ENCODE measurements around the gene SEC63. TPM values are rescaled to one million over a fixed set of nuclear protein-coding genes. Genes with fewer than 3 reads are reported as not detected.

SEC63 gene
- total RNA-seq, 1 experiment from 2014 or later, result 124 TPM

DNA sequence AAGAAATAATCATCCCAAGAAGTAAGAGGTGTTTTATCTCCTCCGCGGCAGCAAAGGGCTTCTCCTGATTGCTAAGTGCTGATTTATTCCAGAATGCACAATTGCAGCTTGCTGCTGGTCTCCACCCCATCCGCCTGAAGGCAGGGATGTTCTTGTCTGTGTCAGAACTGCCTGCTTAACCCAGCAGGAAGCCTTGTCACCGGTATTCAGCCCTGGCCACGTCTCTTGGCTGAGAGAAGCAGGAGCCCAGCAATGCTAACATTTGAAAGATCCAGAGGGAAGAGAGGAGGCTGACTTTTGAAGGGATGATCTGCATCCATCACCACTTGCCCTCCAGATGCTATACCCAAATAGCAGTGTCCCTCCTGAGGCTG, 138.1 kb downstream of the SEC63 start:
- CTCF ChIA-PET, result no interaction called here
- no peak overlapping the region for H3K4me3 Mint-ChIP-seq (ENCODE audit: unreplicated experiment)
- no TSS peak for BruUV-seq (replicated peaks)
- H3K9me3 ChIP-seq, result no peaks in the 10 kb centered on the region
- no peaks in the 10 kb centered on the region for H3K9me3 Mint-ChIP-seq (ENCODE audit: unreplicated experiment)
- no peaks in the 10 kb centered on the region for H3K36me3 ChIP-seq (ENCODE audit: control insufficient read depth, insufficient read depth, low read length)
- no peak for DNase-seq
- no peak overlapping the region for H3K4me3 ChIP-seq (ENCODE audit: low read depth, low read length)
- H3K27me3 Mint-ChIP-seq (ENCODE audit: insufficient read depth, unreplicated experiment), result no peaks in the 10 kb centered on the region
- H3K27me3 ChIP-seq (replicated peaks; ENCODE audit: control insufficient read depth, insufficient read depth, low read length), result no peaks in the 10 kb centered on the region
- intact Hi-C loops (cut with micrococcal nuclease; ENCODE audit: unreplicated experiment), result no loop called here
- no peaks in the 10 kb centered on the region for H3K4me1 Mint-ChIP-seq (ENCODE audit: low read depth, unreplicated experiment)
- H3K36me3 Mint-ChIP-seq (ENCODE audit: insufficient read depth, unreplicated experiment), result no peaks in the 10 kb centered on the region
- POLR2A ChIA-PET, result no interaction called here
- H3K4me1 ChIP-seq, result peaks cover 30% of the 10 kb centered on the region
- H3K27ac Mint-ChIP-seq (ENCODE audit: unreplicated experiment), result no peak overlapping the region
- TF ChIP-seq, protein P1, sequence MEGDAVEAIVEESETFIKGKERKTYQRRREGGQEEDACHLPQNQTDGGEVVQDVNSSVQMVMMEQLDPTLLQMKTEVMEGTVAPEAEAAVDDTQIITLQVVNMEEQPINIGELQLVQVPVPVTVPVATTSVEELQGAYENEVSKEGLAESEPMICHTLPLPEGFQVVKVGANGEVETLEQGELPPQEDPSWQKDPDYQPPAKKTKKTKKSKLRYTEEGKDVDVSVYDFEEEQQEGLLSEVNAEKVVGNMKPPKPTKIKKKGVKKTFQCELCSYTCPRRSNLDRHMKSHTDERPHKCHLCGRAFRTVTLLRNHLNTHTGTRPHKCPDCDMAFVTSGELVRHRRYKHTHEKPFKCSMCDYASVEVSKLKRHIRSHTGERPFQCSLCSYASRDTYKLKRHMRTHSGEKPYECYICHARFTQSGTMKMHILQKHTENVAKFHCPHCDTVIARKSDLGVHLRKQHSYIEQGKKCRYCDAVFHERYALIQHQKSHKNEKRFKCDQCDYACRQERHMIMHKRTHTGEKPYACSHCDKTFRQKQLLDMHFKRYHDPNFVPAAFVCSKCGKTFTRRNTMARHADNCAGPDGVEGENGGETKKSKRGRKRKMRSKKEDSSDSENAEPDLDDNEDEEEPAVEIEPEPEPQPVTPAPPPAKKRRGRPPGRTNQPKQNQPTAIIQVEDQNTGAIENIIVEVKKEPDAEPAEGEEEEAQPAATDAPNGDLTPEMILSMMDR (IDR thresholded peaks at IDR 0.05; ENCODE audit: insufficient read depth in 1 of 2, low read depth in 1 of 2, low read length in 1 of 2, severe bottlenecking in 1 of 2, unreplicated experiment in 1 of 2), result no peak

- DNase-seq, result no peak
- ChIA-PET CTCF (no interaction called here), POLR2A (no interaction called here)
- Histone ChIP-seq H3K27me3 (replicated peaks; ENCODE audit: control insufficient read depth, insufficient read depth, low read length) (no peaks in the 10 kb centered on the region), H3K4me3 (ENCODE audit: low read depth, low read length) (no peak overlapping the region), H3K36me3 (ENCODE audit: control insufficient read depth, insufficient read depth, low read length) (no peaks in the 10 kb centered on the region), H3K4me1 (peaks cover 30% of the 10 kb centered on the region), H3K9me3 (no peaks in the 10 kb centered on the region)
- Mint-ChIP-seq H3K9me3 (ENCODE audit: unreplicated experiment) (no peaks in the 10 kb centered on the region), H3K4me1 (ENCODE audit: low read depth, unreplicated experiment) (no peaks in the 10 kb centered on the region), H3K27me3 (ENCODE audit: insufficient read depth, unreplicated experiment) (no peaks in the 10 kb centered on the region), H3K27ac (ENCODE audit: unreplicated experiment) (no peak overlapping the region), H3K36me3 (ENCODE audit: insufficient read depth, unreplicated experiment) (no peaks in the 10 kb centered on the region), H3K4me3 (ENCODE audit: unreplicated experiment) (no peak overlapping the region)
- intact Hi-C loops (cut with micrococcal nuclease; ENCODE audit: unreplicated experiment), result no loop called here
- TF ChIP-seq, protein P1 (IDR thresholded peaks at IDR 0.05; ENCODE audit: insufficient read depth in 1 of 2, low read depth in 1 of 2, low read length in 1 of 2, severe bottlenecking in 1 of 2, unreplicated experiment in 1 of 2), result no peak
- no TSS peak for BruUV-seq (replicated peaks)
Observed at GRCh38 chr6:107819217-107819616, 138.8 kb downstream of the SEC63 start.

DNA sequence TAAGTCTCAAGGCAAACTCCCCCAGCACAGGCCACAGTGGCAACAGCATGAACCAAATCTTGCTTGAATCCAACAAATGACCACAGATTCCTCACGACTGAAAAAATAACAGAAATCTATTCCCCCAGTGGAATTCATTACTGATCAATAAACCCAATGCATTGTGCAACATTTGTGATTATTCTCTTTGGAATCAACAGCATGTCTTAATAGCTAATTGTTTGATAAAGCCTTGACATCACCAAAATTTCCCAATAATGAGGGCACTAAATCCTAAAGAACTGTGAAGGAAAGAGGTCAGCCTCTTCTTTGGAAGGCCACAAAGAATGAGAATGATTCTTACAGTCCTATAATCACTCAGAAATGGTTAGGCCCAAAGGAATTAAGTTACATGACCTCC, 139.7 kb downstream of the SEC63 start:
- H3K36me3 Mint-ChIP-seq (ENCODE audit: insufficient read depth, unreplicated experiment), result no peaks in the 10 kb centered on the region
- H3K4me3 Mint-ChIP-seq (ENCODE audit: unreplicated experiment), result no peak overlapping the region
- intact Hi-C loops (cut with micrococcal nuclease; ENCODE audit: unreplicated experiment), result no loop called here
- no peaks in the 10 kb centered on the region for H3K4me1 Mint-ChIP-seq (ENCODE audit: low read depth, unreplicated experiment)
- H3K9me3 Mint-ChIP-seq (ENCODE audit: unreplicated experiment), result no peaks in the 10 kb centered on the region
- no peaks in the 10 kb centered on the region for H3K9me3 ChIP-seq
- POLR2A ChIA-PET, result no interaction called here
- no peak overlapping the region for H3K4me3 ChIP-seq (ENCODE audit: low read depth, low read length)
- CTCF ChIA-PET, result no interaction called here
- H3K27me3 ChIP-seq (replicated peaks; ENCODE audit: control insufficient read depth, insufficient read depth, low read length), result no peaks in the 10 kb centered on the region
- H3K27me3 Mint-ChIP-seq (ENCODE audit: insufficient read depth, unreplicated experiment), result no peaks in the 10 kb centered on the region
- no peaks in the 10 kb centered on the region for H3K36me3 ChIP-seq (ENCODE audit: control insufficient read depth, insufficient read depth, low read length)
- BruUV-seq (replicated peaks), result no TSS peak
- TF ChIP-seq, protein P1 (IDR thresholded peaks at IDR 0.05; ENCODE audit: insufficient read depth in 1 of 2, low read depth in 1 of 2, low read length in 1 of 2, severe bottlenecking in 1 of 2, unreplicated experiment in 1 of 2), result no peak
- no peak overlapping the region for H3K27ac Mint-ChIP-seq (ENCODE audit: unreplicated experiment)
- DNase-seq, result no peak
- H3K4me1 ChIP-seq, result peaks cover 30% of the 10 kb centered on the region
